DMS79 treated with DMSO at 0.1 percent for 48 hours (cell line): ENCODE data around the gene FGF22.
"Not testable (repeated sequence)": the region's sequence is repeated elsewhere in the genome, so short reads cannot be mapped to it uniquely, and the experiment has no call there.

ENCODE experiments used
- DNase-seq: peaks from one replicate; lab custom pipeline; 2025; lab: John Stamatoyannopoulos, UW

The FGF22 gene

DNA sequence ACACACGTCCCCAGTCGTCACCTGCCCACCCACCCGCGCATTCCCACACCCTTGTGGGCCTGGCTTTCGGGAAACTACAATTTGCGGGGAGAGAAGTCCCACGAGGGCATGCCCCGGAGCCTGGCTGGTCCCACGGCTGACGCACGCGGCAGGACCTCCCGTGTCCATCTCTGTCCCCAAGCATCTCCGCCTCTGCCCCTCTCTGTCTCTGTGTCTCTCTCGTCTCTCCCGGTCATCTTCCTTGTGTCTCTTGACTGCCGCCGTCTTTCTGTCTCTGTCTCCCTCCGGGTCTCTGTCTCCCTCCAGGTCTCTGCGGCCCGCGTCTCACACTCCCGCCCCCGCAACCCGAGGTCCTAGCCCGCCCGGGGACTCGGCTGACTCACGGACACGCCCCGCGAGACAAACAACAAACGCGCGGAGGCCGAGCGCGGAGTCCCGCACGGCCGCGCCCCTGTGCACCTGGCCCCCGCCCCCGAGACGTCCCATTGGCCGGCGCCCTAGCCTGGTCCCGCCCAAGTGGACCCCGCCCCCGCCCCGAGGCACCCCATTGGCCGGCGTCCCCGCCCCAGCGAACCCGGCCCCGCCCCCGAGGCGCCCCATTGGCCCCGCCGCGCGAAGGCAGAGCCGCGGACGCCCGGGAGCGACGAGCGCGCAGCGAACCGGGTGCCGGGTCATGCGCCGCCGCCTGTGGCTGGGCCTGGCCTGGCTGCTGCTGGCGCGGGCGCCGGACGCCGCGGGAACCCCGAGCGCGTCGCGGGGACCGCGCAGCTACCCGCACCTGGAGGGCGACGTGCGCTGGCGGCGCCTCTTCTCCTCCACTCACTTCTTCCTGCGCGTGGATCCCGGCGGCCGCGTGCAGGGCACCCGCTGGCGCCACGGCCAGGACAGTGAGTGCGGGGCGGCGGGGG lies at the start of gene FGF22:
FGF22 (plus strand) TSS at position 627 of the 908 bp plus-strand sequence; CDS start at position 674, 47 bp downstream.
- peak; percentile 25 for DNase-seq

DNA sequence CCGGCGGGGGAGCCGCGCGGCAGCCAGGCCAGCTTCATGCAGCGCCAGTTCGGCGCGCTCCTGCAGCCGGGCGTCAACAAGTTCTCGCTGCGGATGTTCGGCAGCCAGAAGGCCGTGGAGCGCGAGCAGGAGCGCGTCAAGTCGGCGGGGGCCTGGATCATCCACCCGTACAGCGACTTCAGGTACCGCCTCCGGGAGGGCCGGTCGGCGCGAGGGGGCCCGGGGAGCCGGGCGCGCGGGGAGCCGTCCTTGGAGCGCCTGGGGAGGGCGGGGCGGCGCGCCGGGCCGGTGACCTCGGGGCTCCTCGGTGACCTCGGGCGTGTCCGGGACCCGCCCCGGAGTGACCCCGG lies 49.3 kb upstream of the FGF22 start:
- DNase-seq, result no peak

DNA sequence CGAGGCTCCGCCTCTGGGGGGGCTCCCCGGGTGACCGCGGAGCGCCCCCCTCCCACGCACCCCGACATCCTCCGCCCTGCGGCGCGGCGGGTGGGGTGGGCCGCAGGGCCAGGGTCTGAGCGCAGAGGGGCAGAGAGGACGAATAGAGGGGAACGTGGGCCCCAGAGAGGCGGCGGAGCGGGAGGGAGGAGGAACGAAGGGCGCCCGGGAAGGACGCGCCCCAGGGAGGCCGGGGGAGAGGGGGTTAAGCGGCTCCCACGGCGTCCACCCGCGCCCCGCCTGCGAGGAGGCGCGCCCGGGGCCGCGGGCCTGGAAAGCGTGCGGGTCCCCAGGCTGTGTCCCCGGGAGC lies 49.0 kb upstream of the FGF22 start:
- DNase-seq, result no peak

DNA sequence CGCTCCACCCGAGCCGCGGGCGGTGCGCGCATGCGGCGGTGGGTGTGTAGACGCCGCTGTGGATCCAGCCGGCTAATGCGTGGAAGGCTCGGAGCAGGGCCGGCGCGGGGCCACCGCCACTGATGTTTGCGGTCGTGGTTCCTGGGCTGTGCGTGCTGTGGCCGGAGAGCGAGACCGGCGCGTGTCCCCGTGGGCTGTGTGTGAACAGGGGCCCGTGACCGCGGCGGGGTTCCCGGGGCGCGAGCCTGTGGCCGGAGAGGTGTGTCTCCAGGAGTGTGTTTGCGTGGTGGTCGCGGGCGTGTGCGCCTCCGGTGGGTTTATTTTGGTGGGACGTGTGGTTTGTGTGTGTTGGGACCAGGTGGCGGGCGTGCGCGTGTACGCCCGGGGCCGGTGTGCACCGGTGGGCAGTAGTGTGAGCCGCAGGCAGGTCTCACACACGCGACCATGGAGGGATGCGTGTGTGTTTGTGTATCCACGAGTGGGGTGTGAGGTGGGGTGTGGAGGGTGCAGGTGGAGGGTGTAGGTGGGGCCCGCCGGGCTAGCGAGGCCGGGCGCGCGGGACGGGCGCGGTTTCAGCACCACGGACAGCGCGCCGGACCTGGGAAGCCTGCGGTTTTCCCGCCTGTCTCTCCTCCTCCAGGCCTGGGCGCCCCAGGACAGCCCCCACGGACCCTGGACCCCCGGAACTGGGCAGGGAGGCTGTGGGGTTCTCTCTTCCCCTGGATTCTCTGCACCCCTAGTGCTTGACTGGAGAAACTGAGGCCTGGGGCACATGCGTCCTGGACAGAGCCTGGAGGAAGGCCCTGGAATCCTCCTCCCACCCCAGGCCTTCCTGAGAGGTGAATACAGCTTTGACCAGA lies 48.4 kb upstream of the FGF22 start:
- no peak for DNase-seq

DNA sequence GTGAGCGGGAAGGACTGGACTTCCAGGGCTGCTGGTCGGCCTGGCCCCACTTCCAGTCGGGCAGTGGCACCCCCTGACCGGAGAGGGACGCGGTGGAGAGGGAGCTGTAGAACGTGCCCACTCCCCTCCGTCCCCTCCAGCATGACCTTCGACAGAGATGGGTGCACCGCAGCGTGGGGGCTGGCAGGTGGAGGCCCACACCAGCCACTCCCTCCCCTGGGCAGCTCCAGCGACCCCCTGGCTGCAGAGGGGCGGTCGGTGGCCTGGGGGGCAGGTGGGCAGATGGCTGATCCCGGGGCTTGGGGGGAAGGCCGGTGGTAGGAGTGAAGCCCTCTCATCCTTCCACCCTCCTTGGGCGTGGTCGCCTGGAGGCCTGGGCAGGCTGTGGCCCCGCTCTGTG lies 47.6 kb upstream of the FGF22 start:
- DNase-seq, result no peak

DNA sequence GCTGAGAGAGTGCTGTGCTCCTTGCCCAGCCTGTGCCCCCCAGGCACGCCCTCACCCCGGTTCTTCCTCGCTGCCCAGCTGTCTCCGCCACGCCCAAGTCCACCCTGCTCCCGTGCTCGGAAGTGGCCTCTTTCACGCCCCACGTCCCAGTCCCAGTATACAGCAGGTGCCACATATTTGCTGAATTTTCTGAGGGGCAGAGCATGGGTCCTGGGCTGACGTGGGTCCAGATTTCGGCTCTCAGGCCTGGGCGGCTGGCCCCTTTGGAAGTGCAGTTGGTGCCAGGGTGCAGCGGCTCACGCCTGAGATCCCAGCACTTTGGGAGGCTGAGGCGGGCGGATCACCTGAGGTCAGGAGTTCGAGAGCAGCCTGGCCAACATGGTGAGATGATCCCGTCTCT lies 46.6 kb upstream of the FGF22 start:
- no peak for DNase-seq

DNA sequence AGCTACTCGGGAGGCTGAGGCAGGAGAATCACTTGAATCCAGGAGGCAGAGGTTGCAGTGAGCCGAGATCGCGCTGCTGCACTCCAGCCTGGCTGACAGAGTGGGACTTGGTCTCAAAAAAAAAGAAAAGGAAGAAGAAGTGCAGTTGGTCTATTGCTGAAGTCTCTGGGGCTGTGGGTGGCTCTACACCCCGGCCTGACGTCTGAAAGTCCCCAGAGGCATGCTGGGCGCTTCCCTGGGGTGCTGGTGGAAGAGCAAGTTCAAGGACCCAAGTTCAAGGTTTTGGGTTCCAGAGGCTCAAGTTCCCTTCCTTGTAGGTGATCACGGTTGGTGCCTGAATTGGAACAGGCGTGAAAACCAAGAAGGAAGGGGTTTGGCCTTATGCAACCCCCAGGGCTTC lies 46.2 kb upstream of the FGF22 start:
- no peak for DNase-seq

DNA sequence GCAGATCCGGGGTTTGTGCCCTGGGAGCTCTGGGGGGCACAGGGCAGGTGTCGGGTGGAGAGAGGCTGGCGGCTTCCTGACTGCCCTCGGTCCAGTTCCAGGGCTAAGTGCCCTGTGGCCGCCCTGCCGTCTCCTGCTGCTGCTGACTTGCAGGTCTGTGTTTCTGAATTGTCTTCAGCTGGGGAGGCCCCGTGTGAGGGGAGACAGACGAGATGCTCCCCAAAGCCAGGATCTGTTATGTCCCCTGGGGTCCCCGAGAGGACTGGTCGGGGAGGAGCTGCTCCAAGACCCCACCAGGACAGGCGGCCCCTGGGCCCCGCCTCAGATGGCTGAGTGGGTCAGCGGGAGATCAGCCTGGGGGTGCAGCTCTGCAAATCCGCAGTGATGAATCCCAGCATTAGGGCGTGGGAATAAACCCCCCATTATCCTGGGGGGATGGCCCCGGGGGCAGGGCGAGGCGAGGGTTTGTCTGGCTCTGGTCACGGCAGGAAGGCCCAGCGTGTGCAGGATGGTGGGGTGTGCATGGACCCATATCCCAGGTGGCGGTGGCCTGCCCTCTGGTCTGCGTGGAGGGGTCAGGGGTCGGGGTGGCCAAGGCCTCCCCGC lies 45.3 kb upstream of the FGF22 start:
- DNase-seq, result no peak

DNA sequence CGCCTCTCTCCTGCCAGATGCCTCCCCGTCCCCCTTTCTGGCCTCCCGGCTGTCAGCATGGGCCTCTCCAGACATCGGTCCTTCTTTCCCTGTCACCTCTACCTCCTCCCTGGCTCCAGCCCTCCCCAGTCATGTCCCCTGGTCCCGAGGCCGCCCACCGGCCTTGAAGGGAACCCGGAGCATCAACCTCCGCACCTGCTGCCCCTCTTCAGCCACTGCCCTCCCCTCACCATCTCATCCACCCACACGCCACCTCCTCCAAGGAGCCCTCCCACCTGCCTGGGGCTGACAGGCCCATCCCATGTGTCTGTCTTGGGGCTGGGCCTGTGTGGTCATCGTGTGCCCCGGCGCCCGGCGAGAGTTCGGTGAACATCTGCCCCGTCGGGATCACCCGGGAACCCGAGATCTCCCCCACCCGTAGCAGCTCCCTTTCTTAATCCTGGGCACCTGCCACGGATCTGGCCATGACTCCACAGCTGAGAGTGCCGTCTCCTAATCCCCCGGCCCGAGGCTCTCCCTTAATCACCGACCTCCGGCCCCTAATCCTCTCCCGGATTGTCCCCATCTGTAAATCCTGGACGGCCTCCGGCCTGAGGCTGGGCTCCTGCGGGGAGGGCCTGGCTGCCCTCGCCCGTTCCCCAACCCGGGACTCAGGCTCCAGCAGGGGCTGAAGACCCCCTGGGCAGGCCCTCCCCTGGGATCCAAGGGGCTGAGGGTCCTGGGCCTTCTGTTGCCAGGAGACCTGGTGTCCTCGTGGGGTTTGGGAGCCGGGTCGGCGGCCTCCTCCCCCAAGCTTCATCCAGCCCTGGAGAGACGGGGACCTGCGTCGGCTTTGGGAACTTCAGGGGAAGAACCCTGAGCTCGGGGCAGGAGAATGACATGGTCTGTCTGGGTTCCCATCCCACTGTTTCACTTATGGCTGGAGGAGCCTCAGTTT lies 44.1 kb upstream of the FGF22 start:
- no peak for DNase-seq

DNA sequence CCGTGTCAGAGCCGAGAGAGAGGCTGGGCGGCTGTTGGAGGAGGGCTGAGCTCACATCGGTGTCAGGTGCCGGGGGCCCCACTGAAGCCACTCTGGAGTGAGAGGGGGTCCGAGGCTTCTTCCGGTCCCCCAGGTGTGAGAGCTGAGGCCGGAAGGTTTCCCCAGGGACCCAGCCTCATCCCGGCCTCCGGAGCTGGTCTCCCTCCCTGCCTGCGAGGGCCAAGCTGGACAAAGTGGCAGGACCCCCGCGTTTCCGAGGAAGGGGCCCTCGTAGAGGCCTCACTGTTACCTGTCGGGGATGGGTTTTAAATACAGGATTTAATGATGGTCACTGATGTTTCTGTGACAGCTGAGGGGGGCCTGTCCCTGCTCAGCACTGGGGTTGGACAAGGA lies 43.4 kb upstream of the FGF22 start:
- DNase-seq, result no peak

DNA sequence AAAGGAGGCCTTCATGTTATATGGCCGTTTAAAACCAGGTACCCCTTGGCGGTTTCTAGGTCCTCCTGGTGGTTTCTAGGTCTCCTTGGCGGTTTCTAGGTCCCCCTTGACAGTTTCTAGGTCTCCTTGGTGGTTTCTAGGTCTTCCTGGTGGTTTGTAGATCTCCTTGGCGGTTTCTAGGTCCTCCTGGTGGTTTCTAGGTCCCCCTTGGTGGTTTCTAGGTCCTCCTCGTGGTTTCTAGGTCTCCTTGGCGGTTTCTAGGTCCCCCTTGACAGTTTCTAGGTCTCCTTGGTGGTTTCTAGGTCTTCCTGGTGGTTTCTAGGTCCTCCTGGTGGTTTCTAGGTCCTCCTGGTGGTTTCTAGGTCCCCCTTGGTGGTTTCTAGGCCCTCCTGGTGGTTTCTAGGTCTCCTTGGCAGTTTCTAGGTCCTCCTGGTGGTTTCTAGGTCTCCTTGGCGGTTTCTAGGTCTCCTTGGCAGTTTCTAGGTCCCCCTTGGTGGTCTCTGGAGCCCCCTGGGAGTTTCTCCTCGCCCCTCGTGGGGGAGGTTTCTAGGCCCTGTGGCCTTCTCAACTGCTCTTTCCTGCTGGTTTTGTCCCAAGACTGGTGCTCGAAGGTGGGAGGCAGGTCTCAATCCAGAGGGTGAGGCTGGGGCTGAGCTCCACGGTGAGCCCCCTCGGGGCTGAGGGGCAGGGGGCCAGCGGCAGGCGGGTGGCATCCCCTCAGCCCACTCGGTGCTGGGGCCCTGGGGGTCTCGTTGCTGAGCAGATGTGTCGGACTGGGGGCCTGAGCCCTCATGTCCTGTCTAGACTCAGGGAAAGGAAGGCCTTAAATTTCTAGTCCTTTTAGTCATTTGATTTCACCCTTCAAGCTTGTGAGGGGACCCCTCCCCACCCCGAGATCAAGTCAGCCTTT lies 42.0 kb upstream of the FGF22 start:
- DNase-seq, result no peak

DNA sequence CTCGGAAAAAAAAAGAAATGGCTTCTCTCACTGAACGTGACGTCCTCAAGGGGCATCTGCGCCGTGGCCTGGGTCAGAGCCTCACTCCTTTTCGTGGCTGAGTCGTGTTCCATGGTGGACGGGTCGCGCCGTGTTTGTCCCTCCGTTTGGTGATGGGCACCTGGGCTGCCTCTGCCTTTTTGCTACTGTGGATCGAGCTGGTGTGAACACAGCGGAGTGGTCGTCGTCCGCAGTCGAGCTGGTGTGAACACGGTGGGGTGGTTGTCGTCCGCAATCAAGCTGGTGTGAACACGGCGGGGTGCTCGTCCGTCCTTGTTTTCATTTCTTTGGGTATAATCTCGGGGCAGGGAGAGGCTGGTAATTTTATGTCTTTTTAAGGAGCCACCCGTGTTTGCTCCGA lies 38.4 kb upstream of the FGF22 start:
- no peak for DNase-seq

DNA sequence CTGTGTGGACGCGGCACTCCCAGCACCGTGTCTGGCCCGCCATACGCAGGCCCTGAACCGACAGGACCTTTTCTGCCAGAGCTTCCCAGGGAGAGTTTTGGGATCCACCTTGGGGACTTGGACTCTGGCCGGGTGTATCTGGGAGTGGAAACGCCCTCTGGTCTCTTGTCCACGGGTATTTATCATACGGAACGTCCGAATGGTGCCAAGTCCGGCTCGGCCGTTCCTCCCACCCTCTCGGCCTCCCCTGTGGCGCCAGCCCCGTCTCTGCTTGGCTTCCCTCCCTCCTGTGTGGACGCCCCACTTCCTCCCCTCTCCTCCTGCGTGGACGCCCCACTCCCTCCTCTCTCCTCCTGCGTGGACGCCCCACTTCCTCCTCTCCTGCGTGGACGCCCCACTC lies 37.9 kb upstream of the FGF22 start:
- no peak for DNase-seq

DNA sequence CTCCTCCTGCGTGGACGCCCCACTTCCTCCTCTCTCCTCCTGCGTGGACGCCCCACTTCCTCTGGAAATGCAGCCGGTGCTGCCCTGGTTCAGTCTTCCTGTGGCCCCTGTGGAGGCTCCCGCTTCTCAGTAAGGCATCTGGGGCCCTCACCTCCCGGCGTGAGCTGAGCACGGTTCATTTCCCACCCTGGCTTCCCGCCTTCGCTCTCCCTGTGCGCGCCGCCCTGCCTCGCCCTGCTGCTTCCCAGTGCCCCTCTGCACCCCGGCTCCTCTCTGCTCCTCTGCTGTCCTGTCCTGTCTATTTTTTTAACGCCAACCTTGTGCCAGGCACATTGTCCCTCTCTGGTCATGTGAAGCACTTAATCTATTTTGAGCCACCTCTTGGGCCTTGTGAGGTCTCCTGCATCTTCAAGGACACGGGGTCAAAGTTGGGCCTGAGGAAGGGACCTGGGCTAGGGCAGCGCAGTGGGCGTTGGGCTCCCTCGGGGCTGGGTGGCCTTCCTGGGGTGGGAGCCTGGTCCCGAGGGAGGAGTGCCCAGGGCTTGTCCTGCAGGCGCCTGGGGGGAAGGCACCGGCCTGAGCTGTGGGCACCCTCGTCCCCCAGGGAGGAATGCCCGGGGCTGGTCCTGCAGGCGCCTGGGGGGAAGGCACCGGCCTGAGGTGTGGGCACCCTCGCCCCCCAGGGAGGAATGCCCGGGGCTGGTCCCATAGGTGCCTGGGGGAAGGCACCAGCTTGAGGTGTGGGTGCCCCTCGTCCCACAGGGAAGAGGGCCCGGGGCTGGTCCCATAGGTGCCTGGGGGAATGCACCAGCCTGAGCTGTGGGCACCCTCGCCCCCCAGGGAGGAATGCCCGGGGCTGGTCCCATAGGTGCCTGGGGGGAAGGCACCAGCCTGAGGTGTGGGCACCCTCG lies 37.0 kb upstream of the FGF22 start:
- DNase-seq, result no peak

DNA sequence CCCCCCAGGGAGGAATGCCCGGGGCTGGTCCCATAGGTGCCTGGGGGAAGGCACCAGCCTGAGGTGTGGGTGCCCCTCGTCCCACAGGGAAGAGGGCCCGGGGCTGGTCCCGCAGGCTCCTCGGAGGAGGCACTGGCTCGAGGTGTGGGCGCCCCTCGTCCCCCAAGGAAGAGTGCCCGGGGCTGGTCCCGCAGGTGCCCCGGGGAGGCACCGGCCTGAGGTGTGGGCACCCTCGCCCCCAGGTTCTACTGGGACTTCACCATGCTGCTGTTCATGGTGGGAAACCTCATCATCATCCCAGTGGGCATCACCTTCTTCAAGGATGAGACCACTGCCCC lies 36.4 kb upstream of the FGF22 start:
- not testable (repeated sequence) for DNase-seq

DNA sequence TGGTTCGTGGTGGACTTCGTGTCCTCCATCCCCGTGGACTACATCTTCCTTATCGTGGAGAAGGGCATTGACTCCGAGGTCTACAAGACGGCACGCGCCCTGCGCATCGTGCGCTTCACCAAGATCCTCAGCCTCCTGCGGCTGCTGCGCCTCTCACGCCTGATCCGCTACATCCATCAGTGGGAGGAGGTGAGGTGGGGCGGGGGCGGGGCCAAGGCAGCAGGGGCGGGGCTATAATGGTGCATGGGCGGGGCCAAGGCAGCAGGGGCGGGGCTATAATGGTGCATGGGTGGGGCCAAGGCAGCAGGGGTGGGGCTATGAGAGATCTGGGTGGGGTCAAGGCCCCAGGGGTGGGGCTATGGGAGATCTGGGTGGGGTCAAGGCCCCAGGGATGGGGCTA lies 35.9 kb upstream of the FGF22 start:
- DNase-seq, result not testable (repeated sequence)

DNA sequence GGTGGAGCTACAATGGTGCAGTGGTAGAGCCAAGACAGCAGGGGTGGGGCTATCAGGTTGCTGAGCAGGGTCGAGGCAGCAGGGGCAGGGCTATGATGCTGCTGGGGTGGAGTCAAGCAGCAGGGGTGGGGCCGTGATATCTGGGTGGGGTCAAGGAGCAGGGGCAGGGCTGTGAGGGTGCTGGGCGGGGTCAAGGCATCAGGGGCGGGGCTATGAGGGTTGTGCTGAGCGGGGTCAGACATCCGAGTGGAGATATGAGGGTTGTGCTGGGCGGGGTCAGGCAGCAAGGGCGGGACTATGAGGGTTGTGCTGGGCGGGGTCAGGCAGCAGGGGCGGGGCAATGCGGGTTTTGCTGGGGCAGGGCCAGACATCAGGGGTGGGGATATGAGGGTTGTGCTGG lies 35.3 kb upstream of the FGF22 start:
- DNase-seq, result no peak

DNA sequence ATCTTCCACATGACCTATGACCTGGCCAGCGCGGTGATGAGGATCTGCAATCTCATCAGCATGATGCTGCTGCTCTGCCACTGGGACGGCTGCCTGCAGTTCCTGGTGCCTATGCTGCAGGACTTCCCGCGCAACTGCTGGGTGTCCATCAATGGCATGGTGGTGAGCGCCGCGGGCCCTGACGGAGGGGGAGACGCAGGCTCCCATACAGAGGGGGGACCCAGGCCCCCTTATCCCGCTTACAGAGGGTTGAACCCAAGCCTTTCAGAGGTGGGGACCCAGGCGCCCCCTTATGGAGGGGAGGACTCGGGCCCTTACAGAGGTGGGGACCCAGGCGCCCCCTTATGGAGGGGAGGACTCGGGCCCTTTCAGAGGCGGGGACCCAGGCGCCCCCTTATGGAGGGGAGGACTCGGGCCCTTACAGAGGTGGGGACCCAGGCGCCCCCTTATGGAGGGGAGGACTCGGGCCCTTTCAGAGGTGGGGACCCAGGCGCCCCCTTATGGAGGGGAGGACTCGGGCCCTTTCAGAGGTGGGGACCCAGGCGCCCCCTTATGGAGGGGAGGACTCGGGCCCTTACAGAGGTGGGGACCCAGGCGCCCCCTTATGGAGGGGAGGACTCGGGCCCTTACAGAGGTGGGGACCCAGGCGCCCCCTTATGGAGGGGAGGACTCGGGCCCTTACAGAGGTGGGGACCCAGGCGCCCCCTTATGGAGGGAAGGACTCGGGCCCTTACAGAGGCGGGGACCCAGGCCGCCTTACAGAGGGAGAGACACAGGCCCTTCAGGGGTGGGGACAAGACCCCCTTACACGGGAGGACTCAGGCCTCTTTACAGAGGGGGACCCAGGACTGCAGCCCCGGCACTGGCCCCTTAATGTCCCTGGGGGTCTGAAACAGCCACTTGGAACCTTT lies 34.4 kb upstream of the FGF22 start:
- DNase-seq, result not testable (repeated sequence)
